BJ (cell line): ENCODE measurements around the gene ARFGEF3. TPM values are rescaled to one million over a fixed set of nuclear protein-coding genes. Genes with fewer than 3 reads are reported as not detected.
"Not testable (repeated sequence)": the region's sequence is repeated elsewhere in the genome, so short reads cannot be mapped to it uniquely, and the experiment has no call there.

ENCODE experiments used
- CTCF ChIA-PET: fragments of 350-600 bp; formaldehyde crosslinking; extraction: SDS; loops from one replicate; lab custom pipeline; 2021; ENCODE audit warnings: antibody characterized with exemption, inconsistent platforms; lab: Yijun Ruan, JAX
- POLR2A ChIA-PET: fragments of 300-600 bp; sonication (Branson Sonifier 250); formaldehyde crosslinking; extraction: SDS; loops from one replicate; lab custom pipeline; 2021; ENCODE audit warnings: antibody characterized with exemption; lab: Charles Lee
- DNase-seq: peaks from one replicate; pipeline ENCODE4 v3.0.0-alpha.2; 2011; ENCODE audit warnings: low read depth
- H3K27me3 ChIP-seq: 2 replicates; pipeline ENCODE4 v1.6.0; 2011; ENCODE audit warnings: low read length; ENCODE audit not compliant: control insufficient read depth, insufficient read depth
- H3K36me3 ChIP-seq: 2 replicates; pipeline ENCODE4 v1.5.1; 2011; ENCODE audit warnings: low read length; ENCODE audit not compliant: control insufficient read depth, insufficient read depth
- H3K4me3 ChIP-seq: 2 replicates; pipeline ENCODE4 v1.5.1; 2011; ENCODE audit warnings: low read depth, mild to moderate bottlenecking, control low read depth, low read length
- polyA plus RNA-seq: library from polyadenylated mRNA; depleted of rRNA; stranded (reverse); fragments of >200 nt; gene quantifications from 2 replicates; pipeline ENCODE4 v1.2.3, GENCODE V29; 2011
- TF ChIP-seq, protein P1 (sequence below): IDR thresholded peaks from 2 replicates; pipeline ENCODE4 v1.5.1; 2011; ENCODE audit warnings: low read depth, mild to moderate bottlenecking, control low read depth, inconsistent platforms, low read length, moderate library complexity; ENCODE audit not compliant: insufficient read depth

Gene ARFGEF3
- polyA plus RNA-seq, 1 experiment: 0.27 TPM

DNA sequence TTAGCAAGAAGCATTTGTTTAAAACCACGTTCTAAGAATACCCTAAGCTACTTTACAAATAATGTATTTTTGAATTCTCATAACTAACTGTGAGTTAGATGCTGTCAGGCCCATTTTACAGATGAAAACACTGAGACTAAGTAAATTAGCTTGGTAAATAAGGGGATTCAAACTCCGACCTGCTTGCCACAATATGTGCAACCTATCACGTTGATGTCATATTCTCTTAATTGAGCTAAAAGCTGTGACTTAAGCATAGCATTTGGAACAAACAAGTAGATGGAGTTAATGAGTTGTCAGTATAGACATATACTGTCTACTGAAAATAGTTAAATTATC, 45.1 kb upstream of the ARFGEF3 start:
- DNase-seq: no peak
- Histone ChIP-seq H3K4me3 (no peak overlapping the region), H3K36me3 (no peaks in the 10 kb centered on the region), H3K27me3 (no peaks in the 10 kb centered on the region; the same call in 1 of the 2 replicates)
- CTCF ChIA-PET: interaction anchor here (0.8 to 4.7 kb wide), 28 partner anchors 9 to 649 kb away, joined by 3 to 34 read pairs (median 5); partner anchors contain the start of gene HEBP2
- TF ChIP-seq, protein P1, sequence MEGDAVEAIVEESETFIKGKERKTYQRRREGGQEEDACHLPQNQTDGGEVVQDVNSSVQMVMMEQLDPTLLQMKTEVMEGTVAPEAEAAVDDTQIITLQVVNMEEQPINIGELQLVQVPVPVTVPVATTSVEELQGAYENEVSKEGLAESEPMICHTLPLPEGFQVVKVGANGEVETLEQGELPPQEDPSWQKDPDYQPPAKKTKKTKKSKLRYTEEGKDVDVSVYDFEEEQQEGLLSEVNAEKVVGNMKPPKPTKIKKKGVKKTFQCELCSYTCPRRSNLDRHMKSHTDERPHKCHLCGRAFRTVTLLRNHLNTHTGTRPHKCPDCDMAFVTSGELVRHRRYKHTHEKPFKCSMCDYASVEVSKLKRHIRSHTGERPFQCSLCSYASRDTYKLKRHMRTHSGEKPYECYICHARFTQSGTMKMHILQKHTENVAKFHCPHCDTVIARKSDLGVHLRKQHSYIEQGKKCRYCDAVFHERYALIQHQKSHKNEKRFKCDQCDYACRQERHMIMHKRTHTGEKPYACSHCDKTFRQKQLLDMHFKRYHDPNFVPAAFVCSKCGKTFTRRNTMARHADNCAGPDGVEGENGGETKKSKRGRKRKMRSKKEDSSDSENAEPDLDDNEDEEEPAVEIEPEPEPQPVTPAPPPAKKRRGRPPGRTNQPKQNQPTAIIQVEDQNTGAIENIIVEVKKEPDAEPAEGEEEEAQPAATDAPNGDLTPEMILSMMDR: no peak
- POLR2A ChIA-PET: no interaction called here

- peaks cover 5% of the 10 kb centered on the region for H3K27me3 ChIP-seq
- no peaks in the 10 kb centered on the region for H3K36me3 ChIP-seq
- TF ChIP-seq, protein P1: no peak
- DNase-seq: no peak
- CTCF ChIA-PET: interaction anchor here (0.8 to 4.7 kb wide), 12 partner anchors 51 to 648 kb away, joined by 3 to 34 read pairs (median 18); partner anchors contain the start of gene HEBP2
- no peak overlapping the region for H3K4me3 ChIP-seq
- POLR2A ChIA-PET: no interaction called here
These were observed 44.3 kb upstream of the ARFGEF3 start for GRCh38 chr6:138117376-138117914.

GRCh38 chr6:138119229-138119628, 42.5 kb upstream of the ARFGEF3 start:
- H3K4me3 ChIP-seq, H3K27me3 ChIP-seq, DNase-seq, POLR2A ChIA-PET, H3K36me3 ChIP-seq: not testable (repeated sequence)
- CTCF ChIA-PET: interaction anchor here (0.7 kb wide), 1 partner anchor 311 kb away, joined by 3 read pairs; no protein-coding TSS in a partner anchor

- POLR2A ChIA-PET: no interaction called here
- Histone ChIP-seq H3K27me3 (peaks cover 5% of the 10 kb centered on the region), H3K36me3 (no peaks in the 10 kb centered on the region), H3K4me3 (no peak overlapping the region)
- CTCF ChIA-PET: interaction anchor here (0.6 to 1.5 kb wide), 4 partner anchors 27 to 563 kb away, joined by 3 to 4 read pairs (median 3); no protein-coding TSS in a partner anchor
- TF ChIP-seq, protein P1: no peak
- no peak for DNase-seq
These were observed 41.8 kb upstream of the ARFGEF3 start for GRCh38 chr6:138119976-138120375.

DNA sequence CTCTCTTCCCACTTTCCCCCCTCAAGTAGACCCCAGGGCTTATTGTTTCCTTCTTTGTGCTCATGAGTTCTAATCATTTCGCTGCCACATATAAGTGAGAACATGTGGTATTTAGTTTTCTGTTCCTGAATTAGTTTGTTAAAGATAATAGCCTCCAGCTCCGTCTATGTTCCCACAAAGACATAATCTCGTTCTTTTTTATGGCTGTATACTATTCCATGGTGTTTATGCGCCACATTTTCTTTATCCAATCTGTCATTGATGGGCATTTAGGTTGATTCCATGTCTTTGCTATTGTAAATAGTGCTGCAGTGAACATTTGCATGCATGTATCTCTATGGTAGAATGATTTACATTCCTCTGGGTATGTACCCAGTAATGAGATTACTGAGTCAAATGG, 37.6 kb upstream of the ARFGEF3 start:
- ChIA-PET CTCF (interaction anchor here (1.3 kb wide), 1 partner anchor 9 kb away, joined by 4 read pairs; no protein-coding TSS in a partner anchor), POLR2A (no interaction called here)
- no peak for DNase-seq
- no peak overlapping the region for H3K4me3 ChIP-seq
- TF ChIP-seq, protein P1: no peak
- peaks cover 5% of the 10 kb centered on the region for H3K27me3 ChIP-seq
- H3K36me3 ChIP-seq: no peaks in the 10 kb centered on the region
